GM12878 (cell line): ENCODE measurements around the gene NTM.

Experiments
- EP300 ChIP-seq, 2 experiments: fragments of 150-350 bp in 1 of 2; IDR thresholded peaks; 2 replicates each; pipeline ENCODE4 v1.6.1; 2011 to 2012; ENCODE audit warnings: low read depth in 2 of 2, low read length in 2 of 2, borderline replicate concordance in 1 of 2, improper control_type of control experiment in 1 of 2, inconsistent platforms in 1 of 2; ENCODE audit not compliant: control insufficient read depth in 1 of 2
- NRF1 ChIP-seq: conservative IDR thresholded peaks from 2 replicates; pipeline ENCODE4 v1.6.1; 2011; ENCODE audit warnings: mild to moderate bottlenecking, low read depth, low read length, improper control_type of control experiment
- SIN3A ChIP-seq: IDR thresholded peaks from 2 replicates; pipeline ENCODE4 v1.6.1; 2012; ENCODE audit warnings: low read depth, low read length, improper control_type of control experiment
- SMARCA5 ChIP-seq: fragments of 450-650 bp; IDR thresholded peaks from 2 replicates; pipeline ENCODE4 v1.6.1; 2017; ENCODE audit warnings: mild to moderate bottlenecking
- SREBF1 ChIP-seq: IDR thresholded peaks from 2 replicates; pipeline ENCODE4 v1.6.1; 2012; ENCODE audit warnings: mild to moderate bottlenecking, low read length
- TCF3 ChIP-seq: IDR thresholded peaks from 2 replicates; pipeline ENCODE4 v1.6.1; 2012; ENCODE audit warnings: low read depth, mild to moderate bottlenecking, low read length, borderline replicate concordance; ENCODE audit not compliant: insufficient read depth
- ZZZ3 ChIP-seq: IDR thresholded peaks from 2 replicates; pipeline ENCODE4 v1.6.1; 2011; ENCODE audit warnings: low read depth; ENCODE audit not compliant: control insufficient read depth, insufficient read length

- TF ChIP-seq SIN3A = no peak
- TF ChIP-seq NRF1 = no peak
- TF ChIP-seq EP300 (IDR thresholded peaks at IDR 0.05; ENCODE audit: borderline replicate concordance in 1 of 2, control insufficient read depth in 1 of 2, low read depth in 2 of 2, low read length in 2 of 2) = no peak
- TF ChIP-seq SMARCA5 = no peak
- no peak for TF ChIP-seq ZZZ3
- no peak for TF ChIP-seq SREBF1
- TF ChIP-seq TCF3 = no peak
Observed at GRCh38 chr11:131677828-131678470, 307.5 kb downstream of the NTM start.
